H1 (cell line): ENCODE data around the gene THEMIS.

ENCODE experiments used
- EZH2 ChIP-seq: fragments of 200-600 bp; sonication (generic); IDR thresholded peaks from 2 replicates; pipeline ENCODE4 v1.7.1; 2012; ENCODE audit warnings: low read depth, mild to moderate bottlenecking, moderate library complexity, low read length, inconsistent platforms; ENCODE audit not compliant: severe bottlenecking
- FOSL1 ChIP-seq: IDR thresholded peaks from 2 replicates; pipeline ENCODE4 v1.6.1; 2011; ENCODE audit warnings: mild to moderate bottlenecking, low read depth, low read length, moderate library complexity; ENCODE audit not compliant: insufficient read depth

DNA sequence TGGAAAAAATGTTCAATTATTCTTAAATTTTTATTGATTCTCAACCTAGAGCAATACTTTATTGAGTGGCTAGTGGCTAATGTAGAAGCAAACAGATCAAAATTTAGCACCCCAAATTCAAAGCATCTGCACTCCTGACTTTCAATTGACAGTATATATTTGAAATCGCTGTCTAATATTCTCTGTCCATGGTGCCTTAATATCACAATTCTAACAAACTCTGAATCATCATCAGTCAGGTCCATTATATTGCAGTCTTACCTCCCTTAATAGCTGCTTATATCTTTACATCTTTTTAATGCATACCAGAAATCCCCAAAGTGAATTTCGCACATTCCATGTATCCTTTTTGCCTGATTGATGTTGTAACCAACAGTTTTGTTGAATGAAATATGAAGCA is 134.9 kb downstream of the THEMIS start:
- TF ChIP-seq EZH2, result no peak
- no peak for TF ChIP-seq FOSL1
